ENCODE data around the gene PRH2. TPM values are rescaled to one million over a fixed set of nuclear protein-coding genes. Genes with fewer than 3 reads are reported as not detected.
A peak's percentile ranks its signal among the peaks of the same experiment; 100 is the strongest.

PRH2 gene
- total and polyA plus RNA-seq, 2 of the 4 experiments (the other 2 are of a cell fraction): 0.34 TPM; not detected in 1

GRCh38 chr12:10940389-10940788 lies 11.4 kb downstream of the PRH2 start:
- Histone ChIP-seq H2AK9ac (replicated peaks; ENCODE audit: low read depth, low read length, poor library complexity) (no peak overlapping the region), H3K4ac (ENCODE audit: low read depth, low read length) (no peak overlapping the region), H3K9me1 (ENCODE audit: insufficient read depth, low read length) (no peaks in the 10 kb centered on the region; the same call in 1 of the 2 replicates), H3K9ac (ENCODE audit: low read depth, low read length) (no peak overlapping the region), H3K23ac (ENCODE audit: low read depth, low read length) (no peak overlapping the region), H3K9me3 (ENCODE audit: control insufficient read depth, insufficient read depth, low read length) (no peaks in the 10 kb centered on the region), H4K5ac (ENCODE audit: low read depth, low read length) (no peak overlapping the region), H3K4me2 (ENCODE audit: low read depth, low read length) (no peak overlapping the region), H3K56ac (ENCODE audit: extremely low read depth, insufficient read depth, low read length) (no peak overlapping the region), H3K4me1 (ENCODE audit: control insufficient read depth, insufficient read depth, low read length) (peaks cover 2% of the 10 kb centered on the region; the same call in 1 of the 2 replicates), H2BK5ac (ENCODE audit: low read depth, low read length, poor library complexity, severe bottlenecking) (no peak overlapping the region), H2BK20ac (ENCODE audit: low read depth, low read length) (no peak overlapping the region), H4K8ac (ENCODE audit: low read depth in 2 of 2, low read length in 2 of 2) (no peak overlapping the region), H2BK120ac (ENCODE audit: low read depth, low read length) (no peak overlapping the region), H3K14ac (replicated peaks; ENCODE audit: low read depth, low read length) (no peak overlapping the region), H3K27me3 (ENCODE audit: control insufficient read depth, insufficient read depth, low read length) (no peaks in the 10 kb centered on the region), H4K20me1 (ENCODE audit: insufficient read depth, low read length) (no peaks in the 10 kb centered on the region), H2AFZ (replicated peaks; ENCODE audit: low read length, poor library complexity) (no peak overlapping the region), H2AK5ac (ENCODE audit: low read depth, low read length) (no peak overlapping the region), H3K18ac (ENCODE audit: low read depth, low read length) (no peak overlapping the region), H3K36me3 (ENCODE audit: control insufficient read depth, insufficient read depth, low read length) (no peaks in the 10 kb centered on the region), H2BK15ac (ENCODE audit: low read depth, low read length) (no peak overlapping the region), H4K91ac (ENCODE audit: insufficient read depth, low read depth, low read length) (no peak overlapping the region), H3K79me1 (ENCODE audit: low read depth in 1 of 2, low read length in 2 of 2) (no peaks in the 10 kb centered on the region; a peak in 1 of 4 replicates), H3K4me3 (ENCODE audit: insufficient read depth, low read depth, low read length) (no peak overlapping the region), H3K27ac (ENCODE audit: insufficient read depth, low read length) (no peak overlapping the region)
- DNase-seq (peak; percentile 87), ATAC-seq (ENCODE audit: low read depth) (peak; percentile 94)
- POLR2A ChIA-PET (ENCODE audit: unreplicated experiment): no interaction called here
- in situ Hi-C loops (cut with MboI; ENCODE audit: low sequenced_read_pairs): no loop called here
- no TSS peak for BruUV-seq (replicated peaks)
- dilution Hi-C loops (cut with HindIII; ENCODE audit: low sequenced_read_pairs, unreplicated experiment): no loop called here
- CTCF ChIA-PET: no interaction called here
- intact Hi-C loops (cut with micrococcal nuclease): no loop called here
- no CpG with 5 or more reads among the region's 2 CpGs for WGBS, 2 experiments (ENCODE audit: extremely low coverage in 2 of 2, insufficient read length in 1 of 2)
- no peak for TF ChIP-seq POLR2A (IDR thresholded peaks at IDR 0.05; ENCODE audit: low read depth, low read length)
- peak; percentile 32; the same call in 1 of the 2 replicates for TF ChIP-seq FOS (IDR thresholded peaks at IDR 0.05; ENCODE audit: low read depth, low read length)
- peak; percentile 97 for TF ChIP-seq CEBPB (IDR thresholded peaks at IDR 0.05; ENCODE audit: low read depth, low read length)
- TF ChIP-seq MAFK (IDR thresholded peaks at IDR 0.05; ENCODE audit: low read depth, low read length): peak; percentile 77
- 0 out of 2 replicates have a peak, but pooled peaks have one; percentile 18 for TF ChIP-seq BHLHE40 (IDR thresholded peaks at IDR 0.05; ENCODE audit: low read depth, low read length)
